OCI-LY7 (cell line): Measurements from ENCODE around the gene NAB2. TPM values are rescaled to one million over a fixed set of nuclear protein-coding genes. Genes with fewer than 3 reads are reported as not detected.

ENCODE experiments used
- BruUV-seq: library from RNA; stranded (reverse); fragments of 400-500 nt; replicated peaks from 2 replicates; lab custom pipeline; 2021; lab: Mats Ljungman, UMichigan
- CTCF ChIA-PET: fragments of 300-600 bp; sonication (Branson Sonifier 250); formaldehyde crosslinking; loops from one replicate; lab custom pipeline; 2022; ENCODE audit warnings: antibody characterized with exemption; ENCODE audit not compliant: unreplicated experiment; lab: Charles Lee
- POLR2A ChIA-PET: fragments of 300-600 bp; sonication (Branson Sonifier 250); formaldehyde crosslinking; loops from one replicate; lab custom pipeline; 2022; ENCODE audit warnings: antibody characterized with exemption; lab: Charles Lee
- DNase-seq: peaks from one replicate; pipeline ENCODE4 v3.0.0-alpha.2; 2015; ENCODE audit warnings: low spot score
- H2AFZ ChIP-seq: fragments of 200-600 bp; sonication (generic), shearing (Covaris generic); 2 replicates; pipeline ENCODE4 v1.6.1; 2014; ENCODE audit warnings: mild to moderate bottlenecking, antibody characterized with exemption, low read length, moderate library complexity
- H3K27ac ChIP-seq: fragments of 200-600 bp; sonication (generic); 2 replicates; pipeline ENCODE4 v1.5.1; 2014; ENCODE audit warnings: mixed run types, low read depth, mild to moderate bottlenecking, moderate library complexity, low read length, inconsistent platforms; ENCODE audit not compliant: poor library complexity, severe bottlenecking
- H3K36me3 ChIP-seq: fragments of 200-600 bp; sonication (generic); 2 replicates; pipeline ENCODE4 v1.6.1; 2014; ENCODE audit warnings: mild to moderate bottlenecking, antibody characterized with exemption, low read length, moderate library complexity, mixed read lengths; ENCODE audit not compliant: insufficient read depth
- H3K4me1 ChIP-seq: fragments of 200-600 bp; sonication (generic); 2 replicates; pipeline ENCODE4 v1.5.1; 2014; ENCODE audit warnings: mild to moderate bottlenecking, low read length; ENCODE audit not compliant: insufficient read depth, poor library complexity, severe bottlenecking
- H3K4me2 ChIP-seq: fragments of 200-600 bp; sonication (generic); 2 replicates; pipeline ENCODE4 v1.6.1; 2014; ENCODE audit warnings: mild to moderate bottlenecking, low read length
- H3K4me3 ChIP-seq: fragments of 200-600 bp; sonication (generic); 2 replicates; pipeline ENCODE4 v1.5.1; 2014; ENCODE audit warnings: mild to moderate bottlenecking, low read depth, low read length; ENCODE audit not compliant: poor library complexity, severe bottlenecking
- H3K79me2 ChIP-seq: fragments of 200-600 bp; sonication (generic); 2 replicates; pipeline ENCODE4 v1.6.1; 2016; ENCODE audit warnings: low read depth, mild to moderate bottlenecking, low read length, moderate library complexity, mixed read lengths; ENCODE audit not compliant: insufficient read depth
- H3K9me2 ChIP-seq: fragments of 200-600 bp; sonication (generic); 2 replicates; pipeline ENCODE4 v1.6.1; 2016; ENCODE audit warnings: mild to moderate bottlenecking, low read length, mixed read lengths; ENCODE audit not compliant: insufficient read depth
- H3K9me3 ChIP-seq: fragments of 200-600 bp; sonication (generic); 2 replicates; pipeline ENCODE4 v1.6.1; 2014; ENCODE audit warnings: mild to moderate bottlenecking, mixed run types, low read length, mixed read lengths
- H4K20me1 ChIP-seq: fragments of 200-600 bp; sonication (generic); 2 replicates; pipeline ENCODE4 v1.6.1; 2014; ENCODE audit warnings: mild to moderate bottlenecking, antibody characterized with exemption, low read length, moderate library complexity, mixed read lengths; ENCODE audit not compliant: insufficient read depth
- EZH2phosphoT487 ChIP-seq: fragments of 200-600 bp; sonication (generic); IDR thresholded peaks from 2 replicates; pipeline ENCODE4 v1.6.1; 2018; ENCODE audit warnings: low read depth, borderline replicate concordance, mild to moderate bottlenecking, mixed run types, antibody characterized with exemption, low read length, moderate library complexity, mixed read lengths
- intact Hi-C: fragments of 100-400 bp; cut with micrococcal nuclease; formaldehyde crosslinking; loops from one replicate; pipeline ENCODE4 v1.10.0; 2022; ENCODE audit not compliant: unreplicated experiment
- total RNA-seq, 2 experiments: library from RNA; depleted of rRNA in 1 of 2; stranded (reverse); fragments of >200 nt in 1 of 2; shearing (Covaris generic) in 1 of 2; gene quantifications; 2 replicates each; pipeline ENCODE4 v1.2.3, GENCODE V29; 2014 to 2022
- TF ChIP-seq, protein P1 (sequence below): fragments of 200-600 bp; sonication (generic); conservative IDR thresholded peaks from 2 replicates; pipeline ENCODE4 v1.5.1; 2014; ENCODE audit warnings: mild to moderate bottlenecking, antibody characterized with exemption, low read length, moderate library complexity, mixed read lengths

NAB2 gene
- total RNA-seq, 2 experiments from 2014 or later: 6.8 to 8.5 TPM

DNA sequence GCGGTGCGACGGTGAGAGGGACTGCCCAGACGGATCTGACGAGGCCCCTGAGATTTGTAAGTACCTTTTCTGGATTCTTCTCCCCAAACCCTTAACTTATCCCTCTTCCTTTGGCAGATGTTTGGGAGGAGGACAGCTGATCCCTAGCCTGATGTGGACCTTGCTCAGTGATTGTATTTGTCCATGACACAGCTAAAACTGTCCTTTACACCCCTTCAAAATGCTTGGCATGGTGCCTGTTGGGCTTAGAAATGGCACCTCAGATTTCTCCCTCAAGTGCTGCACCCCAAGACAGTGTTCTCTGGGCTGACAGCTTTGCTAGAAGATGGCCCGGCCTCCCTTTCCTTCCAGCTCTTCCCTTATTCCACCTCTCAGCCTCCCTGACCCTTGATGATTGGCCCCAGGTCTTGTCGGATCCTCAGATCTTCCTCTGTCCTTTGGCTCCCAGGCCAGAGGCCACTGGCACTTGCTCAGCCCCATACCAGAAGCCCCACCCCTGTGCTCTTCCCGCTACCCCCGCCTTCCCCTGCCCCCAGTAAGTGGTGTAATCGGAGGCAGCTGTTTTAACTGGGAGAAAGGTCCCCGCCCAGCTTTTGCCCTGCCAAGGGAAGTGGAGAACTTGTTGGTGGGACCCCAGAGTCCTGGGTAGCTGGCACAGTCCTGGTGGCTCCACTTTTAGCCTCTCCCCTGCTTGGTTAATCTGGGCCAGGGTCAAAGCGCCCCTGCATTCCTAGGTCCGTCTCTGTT is 49.8 kb downstream of the NAB2 start:
- Histone ChIP-seq H3K4me2 (no peak overlapping the region), H3K27ac (no peak overlapping the region), H4K20me1 (no peaks in the 10 kb centered on the region), H3K9me3 (no peaks in the 10 kb centered on the region), H3K4me3 (no peak overlapping the region), H2AFZ (no peak overlapping the region), H3K79me2 (no peaks in the 10 kb centered on the region), H3K36me3 (no peaks in the 10 kb centered on the region), H3K9me2 (no peaks in the 10 kb centered on the region), H3K4me1 (no peaks in the 10 kb centered on the region)
- BruUV-seq: no TSS peak
- no peak for TF ChIP-seq EZH2phosphoT487
- TF ChIP-seq, protein P1, sequence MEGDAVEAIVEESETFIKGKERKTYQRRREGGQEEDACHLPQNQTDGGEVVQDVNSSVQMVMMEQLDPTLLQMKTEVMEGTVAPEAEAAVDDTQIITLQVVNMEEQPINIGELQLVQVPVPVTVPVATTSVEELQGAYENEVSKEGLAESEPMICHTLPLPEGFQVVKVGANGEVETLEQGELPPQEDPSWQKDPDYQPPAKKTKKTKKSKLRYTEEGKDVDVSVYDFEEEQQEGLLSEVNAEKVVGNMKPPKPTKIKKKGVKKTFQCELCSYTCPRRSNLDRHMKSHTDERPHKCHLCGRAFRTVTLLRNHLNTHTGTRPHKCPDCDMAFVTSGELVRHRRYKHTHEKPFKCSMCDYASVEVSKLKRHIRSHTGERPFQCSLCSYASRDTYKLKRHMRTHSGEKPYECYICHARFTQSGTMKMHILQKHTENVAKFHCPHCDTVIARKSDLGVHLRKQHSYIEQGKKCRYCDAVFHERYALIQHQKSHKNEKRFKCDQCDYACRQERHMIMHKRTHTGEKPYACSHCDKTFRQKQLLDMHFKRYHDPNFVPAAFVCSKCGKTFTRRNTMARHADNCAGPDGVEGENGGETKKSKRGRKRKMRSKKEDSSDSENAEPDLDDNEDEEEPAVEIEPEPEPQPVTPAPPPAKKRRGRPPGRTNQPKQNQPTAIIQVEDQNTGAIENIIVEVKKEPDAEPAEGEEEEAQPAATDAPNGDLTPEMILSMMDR: no peak
- POLR2A ChIA-PET: no interaction called here
- DNase-seq: no peak
- intact Hi-C loops: no loop called here
- CTCF ChIA-PET: no interaction called here

DNA sequence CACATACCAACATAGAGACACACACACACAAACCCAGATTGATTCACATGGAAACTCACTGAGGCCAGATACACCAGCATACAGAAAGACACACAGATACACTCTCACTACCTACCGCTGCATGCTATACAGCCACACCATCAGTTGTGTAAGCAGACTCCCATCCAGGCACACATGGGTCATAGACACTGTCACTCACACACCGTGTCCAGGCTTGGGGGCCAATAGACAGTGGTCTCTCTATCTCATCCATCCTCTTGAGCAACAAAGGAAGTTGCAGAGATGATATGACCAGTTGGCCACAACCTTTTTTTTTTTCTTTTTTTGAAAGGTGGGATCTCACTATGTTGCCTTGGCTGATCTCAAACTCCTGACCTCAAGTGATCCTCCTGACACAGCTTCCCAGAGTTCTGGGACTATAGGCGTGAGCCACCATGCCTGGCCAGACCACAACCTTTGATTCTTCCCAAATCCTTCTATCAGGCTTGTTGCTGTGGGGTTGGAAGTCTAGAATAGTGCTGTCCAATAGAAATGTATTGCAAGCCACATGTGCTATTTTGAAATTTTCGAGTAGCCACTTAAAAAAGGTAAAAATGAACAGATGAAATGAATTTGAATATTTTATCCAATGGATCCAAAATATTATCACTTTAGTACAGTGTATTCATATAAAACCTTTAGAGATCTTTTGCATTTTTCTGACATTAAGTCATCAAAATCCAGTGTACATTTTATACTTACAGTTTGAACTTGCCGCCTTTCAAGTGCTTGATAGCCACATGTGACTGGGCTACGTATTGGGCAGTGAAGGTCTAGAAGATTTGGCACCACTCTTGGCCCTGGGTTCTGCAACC is 51.1 kb downstream of the NAB2 start:
- H4K20me1 ChIP-seq: no peaks in the 10 kb centered on the region
- ChIA-PET CTCF (no interaction called here), POLR2A (no interaction called here)
- H3K4me3 ChIP-seq: no peak overlapping the region
- TF ChIP-seq, protein P1: no peak
- TF ChIP-seq EZH2phosphoT487: no peak
- no peak overlapping the region for H3K4me2 ChIP-seq
- no peaks in the 10 kb centered on the region for H3K79me2 ChIP-seq
- no TSS peak for BruUV-seq
- no peaks in the 10 kb centered on the region for H3K9me2 ChIP-seq
- no peak for DNase-seq
- H3K4me1 ChIP-seq: no peaks in the 10 kb centered on the region
- no peaks in the 10 kb centered on the region for H3K9me3 ChIP-seq
- no peak overlapping the region for H3K27ac ChIP-seq
- H2AFZ ChIP-seq: no peak overlapping the region
- no peaks in the 10 kb centered on the region for H3K36me3 ChIP-seq
- intact Hi-C loops: no loop called here
